HG02884 (cell line): ENCODE results near the gene ART3.

Experiments used
- ATAC-seq: cut with Tn5 transposase; IDR thresholded peaks from one replicate; pipeline ENCODE4 v1.9.1; 2021; ENCODE audit warnings: mild to moderate bottlenecking, moderate library complexity; ENCODE audit not compliant: unreplicated experiment

Gene ART3

DNA sequence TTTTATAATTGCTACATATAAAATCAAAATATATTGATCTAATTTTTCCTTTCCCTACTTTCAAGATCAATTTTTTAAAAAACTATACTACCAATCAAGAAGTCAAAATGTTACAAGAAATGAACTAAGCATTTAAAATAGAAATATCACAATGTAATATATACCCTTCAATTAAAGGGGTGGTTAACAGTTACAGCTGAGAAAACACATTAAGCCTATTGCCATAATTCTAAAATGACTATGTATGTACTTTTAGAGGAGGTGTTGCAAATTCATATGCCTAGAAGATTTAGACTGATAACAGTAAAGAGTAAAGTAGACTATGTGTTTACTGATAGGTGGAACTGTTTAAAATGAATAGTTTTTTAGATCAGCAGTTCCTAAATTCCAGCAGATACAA lies 70.0 kb downstream of the ART3 start:
- no peak for ATAC-seq

DNA sequence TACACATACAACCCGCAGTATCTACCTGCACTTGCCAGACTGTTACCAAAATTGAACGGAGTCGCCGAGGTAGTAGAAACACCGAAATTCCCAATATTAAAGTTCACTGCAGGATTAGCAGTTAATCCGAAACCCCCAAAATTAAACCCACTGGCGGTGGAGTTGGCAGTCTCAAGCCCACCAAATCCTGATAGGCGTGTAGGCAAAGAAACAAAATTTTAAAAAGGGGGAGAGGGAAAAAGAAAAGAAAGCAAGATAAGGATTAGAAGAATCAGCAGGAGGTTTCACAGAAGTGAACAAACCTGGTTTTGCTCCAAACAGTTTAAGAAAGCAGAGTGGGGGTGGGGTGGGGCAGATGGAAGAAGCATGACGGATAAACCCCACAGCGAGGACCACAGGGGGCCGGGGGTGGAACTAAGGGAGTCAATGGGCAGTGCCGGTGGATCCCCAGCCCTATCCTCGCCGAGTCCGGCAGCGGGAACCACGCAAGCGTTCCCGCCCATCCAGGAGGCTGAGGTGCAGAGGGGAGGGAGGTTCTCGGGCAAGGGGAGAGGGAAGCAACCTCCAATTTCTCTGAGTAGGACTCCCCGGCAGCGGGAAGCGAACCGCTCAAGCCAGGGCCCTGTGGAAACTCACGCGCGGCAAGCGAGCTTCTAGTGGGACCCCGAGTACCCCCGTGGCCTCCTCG lies 73.1 kb downstream of the ART3 start:
- ATAC-seq, result peak; percentile 30

DNA sequence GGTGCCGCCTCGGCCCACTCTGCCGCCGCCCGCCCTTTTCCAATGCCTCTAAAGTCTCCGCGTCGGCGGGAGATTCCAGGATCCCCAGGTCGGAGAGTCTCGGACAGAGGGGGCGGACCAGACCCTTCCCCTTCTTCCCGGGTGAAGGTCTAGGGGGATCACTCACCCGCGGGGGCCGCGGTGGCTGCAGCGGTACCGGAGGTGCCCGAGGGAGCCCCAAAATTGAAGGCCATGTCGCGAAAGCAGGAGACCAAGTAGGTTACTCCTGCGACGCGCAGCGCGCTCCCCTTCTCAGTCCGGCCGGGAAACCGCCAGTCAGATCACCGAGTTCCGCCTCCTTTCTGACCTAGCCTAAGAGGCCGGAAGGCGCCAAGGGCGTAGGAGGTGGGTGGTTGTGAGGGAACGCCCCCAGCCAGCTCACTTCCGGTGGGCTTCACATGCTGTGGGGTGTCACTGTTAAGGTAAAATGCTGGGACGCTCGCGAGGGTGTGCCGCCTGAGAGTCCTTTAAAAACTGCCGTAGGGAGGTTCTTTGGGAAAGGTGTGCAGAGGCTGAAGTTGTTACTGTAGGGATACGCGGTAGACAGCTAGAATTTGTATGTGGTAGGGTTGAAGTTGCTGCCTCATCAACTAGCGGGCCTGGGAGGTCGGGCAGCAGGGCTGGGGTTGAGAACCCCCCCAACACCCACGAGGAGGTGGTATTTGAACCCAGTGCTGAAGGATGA lies 73.8 kb downstream of the ART3 start, which contains the start of gene NUP54:
Gene NUP54 (minus strand): TSS at position 256 of the 724 bp plus-strand sequence. CDS start 23 bp downstream, at position 233.
- peak; percentile 98 for ATAC-seq

DNA sequence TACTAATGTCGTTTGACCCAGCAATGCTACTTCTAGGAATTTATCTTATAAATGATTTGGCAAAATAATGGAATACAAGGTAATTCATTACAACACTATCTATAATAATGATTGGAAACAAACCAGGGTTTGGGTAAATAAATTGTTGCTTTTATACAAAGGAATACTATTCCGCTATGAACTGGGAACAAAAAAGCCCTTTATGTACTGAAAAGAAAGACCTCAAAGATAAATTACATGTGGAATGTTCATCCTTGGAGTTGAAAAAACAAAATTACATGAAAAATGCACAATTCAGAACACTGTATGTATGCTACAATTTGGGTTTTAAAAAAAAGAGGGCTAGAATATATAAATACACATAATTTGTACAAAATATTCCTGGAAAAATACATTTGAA lies 78.8 kb downstream of the ART3 start:
- no peak for ATAC-seq

DNA sequence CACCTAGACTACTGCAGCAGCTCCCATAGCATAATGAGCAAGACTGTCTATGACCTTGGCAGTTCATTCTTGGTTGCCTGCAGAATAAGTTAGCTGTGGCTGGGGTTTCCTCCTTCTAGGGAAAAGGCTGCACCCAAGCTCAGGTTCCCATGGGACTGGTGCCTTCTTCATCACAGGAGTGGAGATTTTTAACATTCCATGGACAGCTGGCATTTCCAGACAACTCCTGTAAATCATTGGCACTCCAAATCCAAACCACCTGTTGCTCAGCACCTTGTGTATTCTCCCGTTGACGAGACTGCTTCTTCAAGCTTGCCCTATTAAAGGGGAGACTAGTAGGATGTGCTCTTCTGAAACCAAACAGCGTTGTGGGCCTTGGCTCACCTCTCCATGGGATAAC lies 81.5 kb downstream of the ART3 start:
- ATAC-seq, result no peak

DNA sequence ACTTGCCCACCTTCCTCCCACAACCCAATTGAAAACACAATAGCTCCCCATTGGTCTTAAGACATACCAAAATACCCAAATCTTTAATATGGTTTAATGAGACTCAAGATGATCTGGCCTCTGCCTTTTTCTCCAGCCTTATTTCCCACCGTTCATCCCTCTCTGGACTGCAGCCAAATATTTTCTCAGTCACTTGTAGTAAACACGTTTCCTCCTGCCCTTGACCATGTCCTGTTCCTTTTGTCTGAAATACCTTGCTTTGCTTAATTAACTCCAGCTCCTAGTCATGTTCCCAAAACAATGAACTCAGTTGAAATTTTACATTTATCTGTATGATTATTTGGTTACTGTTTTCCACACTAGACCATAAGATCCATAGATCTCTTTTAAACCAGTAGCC lies 82.1 kb downstream of the ART3 start:
- ATAC-seq, result no peak

DNA sequence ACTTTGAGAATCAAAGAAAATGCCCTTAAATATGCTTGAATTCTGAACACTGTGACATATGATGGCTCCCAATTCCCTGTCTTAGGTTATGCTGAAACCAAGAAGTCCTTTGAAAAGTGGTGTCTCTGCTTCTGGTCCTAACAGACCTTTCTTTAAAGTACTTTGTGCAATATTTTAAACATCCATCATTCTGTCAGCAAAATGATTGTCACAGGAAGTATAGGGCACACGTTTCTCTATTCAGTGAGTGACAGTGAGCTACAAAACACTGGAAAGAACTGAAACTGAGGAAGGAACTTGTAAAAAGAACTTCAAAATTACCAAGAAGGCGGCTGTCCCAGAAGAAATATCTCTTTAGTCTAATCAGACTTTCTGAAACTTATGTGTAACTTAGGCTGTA lies 85.8 kb downstream of the ART3 start:
- no peak for ATAC-seq
